Stimulated activated CD4-positive, alpha-beta T cell treated with anti-CD3 and anti-CD28 coated beads, Interleukin-15, amount 100 ng/mL, for 48 hours (primary cell): ENCODE measurements around the gene TPSAB1.
"Not testable (repeated sequence)": the region's sequence is repeated elsewhere in the genome, so short reads cannot be mapped to it uniquely, and the experiment has no call there.

ENCODE experiments used
- DNase-seq, 2 donors: peaks; one replicate each; pipeline ENCODE4 v3.0.0-alpha.2; 2020; ENCODE audit warnings: low read depth in 2 of 2

TPSAB1 gene

GRCh38 chr16:1247903-1248537 lies 7.5 kb downstream of the TPSAB1 start:
- not testable (repeated sequence) for DNase-seq

GRCh38 chr16:1249031-1249755 lies 8.7 kb downstream of the TPSAB1 start:
- DNase-seq, result not testable (repeated sequence)

- not testable (repeated sequence) for DNase-seq
Observed at GRCh38 chr16:1253701-1254364, 13.3 kb downstream of the TPSAB1 start.

GRCh38 chr16:1254821-1255220 lies 14.3 kb downstream of the TPSAB1 start:
- not testable (repeated sequence) for DNase-seq

GRCh38 chr16:1255276-1256122 lies 15.0 kb downstream of the TPSAB1 start, which contains the start of gene TPSD1:
TPSD1 (plus strand) TSS chr16:1256069; CDS start chr16:1256281, 212 bp downstream.
- DNase-seq, result not testable (repeated sequence)

- DNase-seq, result not testable (repeated sequence)
Observed at GRCh38 chr16:1256296-1256873, 15.9 kb downstream of the TPSAB1 start.

- DNase-seq, result no peak
Observed at GRCh38 chr16:1256874-1257322, 16.4 kb downstream of the TPSAB1 start.

- no peak for DNase-seq
Observed at GRCh38 chr16:1257561-1258224, 17.2 kb downstream of the TPSAB1 start.

GRCh38 chr16:1258225-1258600 lies 17.7 kb downstream of the TPSAB1 start:
- DNase-seq, result no peak

GRCh38 chr16:1258906-1259759 lies 18.6 kb downstream of the TPSAB1 start:
- no peak for DNase-seq

- DNase-seq, result no peak
Observed at GRCh38 chr16:1259760-1260068, 19.2 kb downstream of the TPSAB1 start.

GRCh38 chr16:1260101-1260680 lies 19.7 kb downstream of the TPSAB1 start:
- no peak for DNase-seq

GRCh38 chr16:1261131-1261892 lies 20.8 kb downstream of the TPSAB1 start:
- DNase-seq, result no peak

GRCh38 chr16:1262210-1262845 lies 21.8 kb downstream of the TPSAB1 start:
- DNase-seq, result no peak

GRCh38 chr16:1262846-1263221 lies 22.3 kb downstream of the TPSAB1 start:
- DNase-seq, result no peak

GRCh38 chr16:1263591-1264344 lies 23.3 kb downstream of the TPSAB1 start:
- no peak for DNase-seq

- no peak for DNase-seq
Observed at GRCh38 chr16:1264345-1265089, 24.0 kb downstream of the TPSAB1 start.
